Loucy (cell line): Measurements from ENCODE around the gene CNTNAP2.

Source experiments
- EZH2phosphoT487 ChIP-seq: fragments of 200-600 bp; IDR thresholded peaks from 2 replicates; pipeline ENCODE4 v1.6.1; 2018; ENCODE audit warnings: antibody characterized with exemption, mild to moderate bottlenecking, moderate library complexity, borderline replicate concordance
- TF ChIP-seq, protein P1 (sequence below): fragments of 200-600 bp; sonication (generic); conservative IDR thresholded peaks from 2 replicates; pipeline ENCODE4 v1.5.1; 2014; ENCODE audit warnings: mild to moderate bottlenecking, antibody characterized with exemption, low read length

DNA sequence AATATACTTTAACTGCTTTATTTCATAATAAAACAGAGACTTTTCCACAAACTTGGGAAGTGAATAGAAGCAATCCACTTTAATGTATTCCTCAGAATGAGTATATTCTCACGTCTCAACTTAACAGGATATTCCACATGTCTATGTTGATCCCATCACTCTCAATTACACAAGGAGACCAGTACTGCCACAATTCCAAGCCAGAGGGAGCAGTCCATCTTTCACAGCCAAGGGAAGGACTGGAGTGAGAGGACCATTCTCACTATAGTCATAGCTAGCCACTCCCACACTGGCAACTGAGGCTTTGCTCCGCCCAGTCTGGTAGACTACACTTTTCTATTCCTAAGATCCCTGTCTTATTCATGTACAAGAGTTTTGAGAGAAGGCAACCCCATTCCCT lies 553.9 kb downstream of the CNTNAP2 start:
- TF ChIP-seq, protein P1, sequence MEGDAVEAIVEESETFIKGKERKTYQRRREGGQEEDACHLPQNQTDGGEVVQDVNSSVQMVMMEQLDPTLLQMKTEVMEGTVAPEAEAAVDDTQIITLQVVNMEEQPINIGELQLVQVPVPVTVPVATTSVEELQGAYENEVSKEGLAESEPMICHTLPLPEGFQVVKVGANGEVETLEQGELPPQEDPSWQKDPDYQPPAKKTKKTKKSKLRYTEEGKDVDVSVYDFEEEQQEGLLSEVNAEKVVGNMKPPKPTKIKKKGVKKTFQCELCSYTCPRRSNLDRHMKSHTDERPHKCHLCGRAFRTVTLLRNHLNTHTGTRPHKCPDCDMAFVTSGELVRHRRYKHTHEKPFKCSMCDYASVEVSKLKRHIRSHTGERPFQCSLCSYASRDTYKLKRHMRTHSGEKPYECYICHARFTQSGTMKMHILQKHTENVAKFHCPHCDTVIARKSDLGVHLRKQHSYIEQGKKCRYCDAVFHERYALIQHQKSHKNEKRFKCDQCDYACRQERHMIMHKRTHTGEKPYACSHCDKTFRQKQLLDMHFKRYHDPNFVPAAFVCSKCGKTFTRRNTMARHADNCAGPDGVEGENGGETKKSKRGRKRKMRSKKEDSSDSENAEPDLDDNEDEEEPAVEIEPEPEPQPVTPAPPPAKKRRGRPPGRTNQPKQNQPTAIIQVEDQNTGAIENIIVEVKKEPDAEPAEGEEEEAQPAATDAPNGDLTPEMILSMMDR: no peak
- TF ChIP-seq EZH2phosphoT487: no peak
